Measurements from ENCODE around the gene CD72. TPM values are rescaled to one million over a fixed set of nuclear protein-coding genes. Genes with fewer than 3 reads are reported as not detected.
A peak's percentile ranks its signal among the peaks of the same experiment; 100 is the strongest.
"Not testable (repeated sequence)": the region's sequence is repeated elsewhere in the genome, so short reads cannot be mapped to it uniquely, and the experiment has no call there.

Gene CD72
- total RNA-seq, 1 donor from 2014 or later: 125 TPM

DNA sequence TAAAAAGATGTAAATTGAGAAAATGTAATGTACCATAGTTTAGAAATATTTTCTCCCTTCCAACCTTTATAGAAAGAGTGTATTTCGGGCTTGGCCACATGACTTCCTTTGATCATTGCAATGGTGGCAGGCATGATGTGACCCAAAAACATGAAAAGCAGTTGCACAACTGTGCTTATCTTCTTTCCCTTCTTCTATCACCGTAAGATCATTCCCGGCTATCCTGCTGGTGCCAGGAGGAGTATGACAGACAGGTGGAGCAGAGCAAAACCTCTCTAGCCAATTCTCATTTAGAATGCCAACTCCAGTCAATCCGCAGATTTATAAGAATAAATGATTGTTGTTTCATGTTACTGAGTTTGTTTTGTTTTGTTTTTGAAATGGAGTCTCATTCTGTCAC lies 23.7 kb downstream of the CD72 start:
- ChIA-PET POLR2A (no interaction called here), CTCF (no interaction called here)
- TF ChIP-seq, protein P1, sequence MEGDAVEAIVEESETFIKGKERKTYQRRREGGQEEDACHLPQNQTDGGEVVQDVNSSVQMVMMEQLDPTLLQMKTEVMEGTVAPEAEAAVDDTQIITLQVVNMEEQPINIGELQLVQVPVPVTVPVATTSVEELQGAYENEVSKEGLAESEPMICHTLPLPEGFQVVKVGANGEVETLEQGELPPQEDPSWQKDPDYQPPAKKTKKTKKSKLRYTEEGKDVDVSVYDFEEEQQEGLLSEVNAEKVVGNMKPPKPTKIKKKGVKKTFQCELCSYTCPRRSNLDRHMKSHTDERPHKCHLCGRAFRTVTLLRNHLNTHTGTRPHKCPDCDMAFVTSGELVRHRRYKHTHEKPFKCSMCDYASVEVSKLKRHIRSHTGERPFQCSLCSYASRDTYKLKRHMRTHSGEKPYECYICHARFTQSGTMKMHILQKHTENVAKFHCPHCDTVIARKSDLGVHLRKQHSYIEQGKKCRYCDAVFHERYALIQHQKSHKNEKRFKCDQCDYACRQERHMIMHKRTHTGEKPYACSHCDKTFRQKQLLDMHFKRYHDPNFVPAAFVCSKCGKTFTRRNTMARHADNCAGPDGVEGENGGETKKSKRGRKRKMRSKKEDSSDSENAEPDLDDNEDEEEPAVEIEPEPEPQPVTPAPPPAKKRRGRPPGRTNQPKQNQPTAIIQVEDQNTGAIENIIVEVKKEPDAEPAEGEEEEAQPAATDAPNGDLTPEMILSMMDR (IDR thresholded peaks at IDR 0.05): no peak
- Mint-ChIP-seq H3K27ac (no peak overlapping the region), H3K9me3 (peaks cover 20% of the 10 kb centered on the region), H3K4me3 (no peak overlapping the region), H3K27me3 (no peaks in the 10 kb centered on the region), H3K36me3 (ENCODE audit: low read depth) (peaks cover 15% of the 10 kb centered on the region), H3K4me1 (peaks cover 7% of the 10 kb centered on the region)
- ATAC-seq (ENCODE audit: low read depth) (no peak), DNase-seq (no peak)
- intact Hi-C loops (cut with micrococcal nuclease): no loop called here

DNA sequence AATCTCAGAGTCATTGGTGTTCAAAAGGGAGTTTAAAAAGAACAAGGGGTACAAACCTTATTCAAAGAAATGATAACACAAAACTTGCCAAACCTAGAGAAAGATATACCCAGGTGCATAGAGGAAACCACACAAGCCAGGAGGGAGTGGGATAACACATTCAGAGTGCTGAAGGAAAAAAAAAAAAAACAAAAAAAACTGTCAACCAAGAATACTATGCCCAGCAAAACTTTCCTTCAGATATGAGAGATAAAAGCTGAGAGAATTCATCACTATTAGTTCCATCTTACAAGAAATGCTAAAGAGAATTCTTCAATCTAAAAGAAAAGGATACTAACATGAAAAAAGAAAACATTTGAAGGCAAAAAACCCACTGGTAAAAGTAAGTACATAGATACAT lies 24.6 kb downstream of the CD72 start:
- intact Hi-C loops (cut with micrococcal nuclease): no loop called here
- H3K4me1 Mint-ChIP-seq: peaks cover 3% of the 10 kb centered on the region
- TF ChIP-seq, protein P1 (IDR thresholded peaks at IDR 0.05): no peak
- ChIA-PET POLR2A (interaction anchor here (0.7 kb wide), 1 partner anchor 169 kb away, joined by 4 read pairs; no protein-coding TSS in a partner anchor), CTCF (no interaction called here)
- no peak overlapping the region for H3K27ac Mint-ChIP-seq
- ATAC-seq (ENCODE audit: low read depth): no peak
- no peak overlapping the region for H3K4me3 Mint-ChIP-seq
- DNase-seq: no peak
- no peaks in the 10 kb centered on the region for H3K27me3 Mint-ChIP-seq
- peaks cover 20% of the 10 kb centered on the region for H3K9me3 Mint-ChIP-seq
- peaks cover 15% of the 10 kb centered on the region for H3K36me3 Mint-ChIP-seq (ENCODE audit: low read depth)

DNA sequence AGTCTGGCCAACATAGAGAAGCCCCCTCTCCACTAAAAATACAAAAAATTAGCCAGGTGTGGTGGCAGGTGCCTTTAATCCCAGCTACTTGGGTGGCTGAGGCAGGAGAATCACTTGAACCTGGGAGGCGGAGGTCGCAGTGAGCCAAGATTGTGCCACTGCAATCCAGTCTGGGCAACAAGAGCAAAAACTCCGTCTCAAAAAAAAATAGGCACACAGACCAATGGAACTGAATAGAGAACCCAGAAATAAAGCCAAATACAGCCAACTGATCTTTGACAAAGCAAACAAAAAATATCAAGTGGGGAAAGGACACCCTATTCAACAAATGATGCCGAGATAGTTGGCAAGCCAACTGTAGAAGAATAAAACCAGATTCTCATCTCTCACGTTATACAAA lies 29.7 kb downstream of the CD72 start:
- DNase-seq; intact Hi-C loops (cut with micrococcal nuclease); H3K27me3 Mint-ChIP-seq; H3K4me3 Mint-ChIP-seq; H3K27ac Mint-ChIP-seq; ATAC-seq (ENCODE audit: low read depth); POLR2A ChIA-PET; CTCF ChIA-PET; H3K4me1 Mint-ChIP-seq: not testable (repeated sequence)
- Mint-ChIP-seq H3K36me3 (ENCODE audit: low read depth) (peaks cover 15% of the 10 kb centered on the region), H3K9me3 (peaks cover 24% of the 10 kb centered on the region)

DNA sequence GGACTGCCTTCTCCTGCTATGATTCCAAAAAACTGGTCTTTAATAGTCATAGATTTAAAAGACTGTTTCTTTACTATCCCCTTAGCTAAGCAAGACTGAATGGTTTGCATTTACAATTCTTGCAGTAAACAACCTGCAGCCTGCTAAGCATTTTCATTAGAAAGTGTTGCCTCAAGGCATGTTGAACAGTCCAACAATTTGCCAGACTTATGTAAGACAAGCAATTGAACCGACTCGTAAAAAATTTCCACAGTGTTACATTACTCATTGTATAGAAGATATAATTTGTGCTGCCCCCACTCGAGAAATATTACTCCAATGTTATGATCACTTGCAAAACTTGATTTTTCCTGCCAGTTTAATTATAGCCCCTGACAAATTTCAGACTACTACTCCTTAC lies 33.5 kb downstream of the CD72 start:
- Mint-ChIP-seq H3K9me3 (peaks cover 16% of the 10 kb centered on the region), H3K36me3 (ENCODE audit: low read depth) (peaks cover 11% of the 10 kb centered on the region)
- intact Hi-C loops (cut with micrococcal nuclease); ATAC-seq (ENCODE audit: low read depth); H3K27me3 Mint-ChIP-seq; POLR2A ChIA-PET; H3K27ac Mint-ChIP-seq; H3K4me1 Mint-ChIP-seq; CTCF ChIA-PET; DNase-seq; H3K4me3 Mint-ChIP-seq: not testable (repeated sequence)

DNA sequence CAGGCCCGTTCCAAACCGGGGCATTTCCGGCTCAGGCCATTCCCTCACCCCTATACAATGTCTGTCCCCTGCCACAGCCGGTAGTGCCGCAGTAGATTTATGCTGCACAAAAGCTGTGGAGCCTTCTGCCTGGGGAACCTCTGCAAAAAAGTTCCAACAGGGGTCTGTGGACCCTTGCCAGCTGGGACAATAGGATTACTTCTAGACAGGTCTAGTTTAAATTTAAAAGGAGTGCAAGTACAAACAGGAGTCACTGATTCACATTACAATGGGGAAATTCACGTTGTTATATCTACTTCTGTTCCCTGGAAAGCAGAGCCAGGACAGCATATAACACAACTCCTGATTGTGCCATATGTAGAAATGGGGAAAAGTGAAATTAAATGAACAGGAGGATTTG lies 34.7 kb downstream of the CD72 start:
- intact Hi-C loops (cut with micrococcal nuclease); H3K4me1 Mint-ChIP-seq; H3K4me3 Mint-ChIP-seq; POLR2A ChIA-PET; ATAC-seq (ENCODE audit: low read depth); CTCF ChIA-PET; DNase-seq; H3K27me3 Mint-ChIP-seq; H3K27ac Mint-ChIP-seq: not testable (repeated sequence)
- Mint-ChIP-seq H3K9me3 (peaks cover 22% of the 10 kb centered on the region), H3K36me3 (ENCODE audit: low read depth) (peaks cover 15% of the 10 kb centered on the region)

DNA sequence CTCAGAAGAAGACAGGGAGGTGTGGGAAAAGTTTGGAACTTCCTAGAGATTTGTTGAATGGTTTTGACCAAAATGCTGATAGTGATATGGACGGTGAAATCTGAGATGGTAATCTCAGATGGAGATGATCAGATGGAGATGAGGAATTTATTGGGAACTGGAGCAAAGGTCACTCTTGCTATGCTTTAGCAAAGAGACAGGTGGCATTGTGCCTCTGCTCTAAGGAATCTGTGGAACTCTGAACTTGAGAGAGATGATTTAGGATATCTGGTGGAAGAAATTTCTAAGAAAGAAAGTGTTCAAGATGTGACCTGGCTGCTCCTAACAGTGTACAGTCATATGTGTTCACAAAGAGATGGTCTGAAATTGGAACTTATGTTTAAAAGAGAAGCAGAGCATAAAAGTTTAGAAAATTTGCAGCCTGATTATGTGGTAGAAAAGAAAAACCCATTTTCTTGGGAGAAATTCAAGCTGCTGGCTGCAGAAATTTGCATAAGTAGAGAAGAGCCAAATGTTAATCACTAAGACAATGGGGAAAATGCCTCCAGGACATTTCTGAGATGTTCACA lies 38.5 kb downstream of the CD72 start:
- Mint-ChIP-seq H3K27ac (peak overlapping the region; percentile 60), H3K9me3 (peaks cover 14% of the 10 kb centered on the region), H3K36me3 (ENCODE audit: low read depth) (peaks cover 10% of the 10 kb centered on the region)
- POLR2A ChIA-PET; H3K4me1 Mint-ChIP-seq; ATAC-seq (ENCODE audit: low read depth); H3K4me3 Mint-ChIP-seq; H3K27me3 Mint-ChIP-seq; CTCF ChIA-PET; intact Hi-C loops (cut with micrococcal nuclease); DNase-seq: not testable (repeated sequence)

DNA sequence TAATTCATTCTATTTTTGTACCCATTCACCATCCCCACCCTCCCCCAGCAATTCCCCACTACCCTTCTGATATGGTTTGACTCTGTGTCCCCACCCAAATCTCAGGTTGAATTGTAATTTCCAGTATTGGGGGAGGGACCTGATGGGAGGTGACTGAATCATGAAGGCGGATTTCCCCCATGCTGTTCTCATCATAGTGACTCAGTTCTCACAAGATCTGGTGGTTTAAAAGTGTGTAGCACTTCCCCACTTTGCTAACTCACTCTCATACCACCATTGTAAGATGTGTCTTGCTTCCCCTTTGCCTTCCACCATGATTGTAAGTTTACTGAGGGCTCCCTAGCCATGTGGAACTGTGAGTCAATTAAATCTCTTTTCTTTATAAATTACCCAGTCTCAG lies 39.1 kb downstream of the CD72 start:
- Mint-ChIP-seq H3K4me3 (no peak overlapping the region), H3K27ac (peak overlapping the region; percentile 60), H3K9me3 (peaks cover 14% of the 10 kb centered on the region), H3K27me3 (no peaks in the 10 kb centered on the region), H3K4me1 (no peaks in the 10 kb centered on the region), H3K36me3 (ENCODE audit: low read depth) (peaks cover 10% of the 10 kb centered on the region)
- intact Hi-C loops (cut with micrococcal nuclease): no loop called here
- ChIA-PET POLR2A (no interaction called here), CTCF (no interaction called here)
- TF ChIP-seq, protein P1 (IDR thresholded peaks at IDR 0.05): no peak
- ATAC-seq (ENCODE audit: low read depth) (peak; percentile 64), DNase-seq (no peak)
